GM23248 (cell line): Measurements from ENCODE around the gene EIF4G3.

ENCODE experiments used
- EZH2 ChIP-seq: fragments of 200-600 bp; sonication (generic); IDR thresholded peaks from 2 replicates; pipeline ENCODE4 v1.6.1; 2018; ENCODE audit warnings: antibody characterized with exemption, mild to moderate bottlenecking; ENCODE audit not compliant: insufficient read depth, poor library complexity, severe bottlenecking
- EZH2phosphoT487 ChIP-seq: fragments of 200-600 bp; sonication (generic); IDR thresholded peaks from 2 replicates; pipeline ENCODE4 v1.6.1; 2018; ENCODE audit warnings: antibody characterized with exemption, moderate library complexity, mild to moderate bottlenecking, low read depth; ENCODE audit not compliant: insufficient read depth

DNA sequence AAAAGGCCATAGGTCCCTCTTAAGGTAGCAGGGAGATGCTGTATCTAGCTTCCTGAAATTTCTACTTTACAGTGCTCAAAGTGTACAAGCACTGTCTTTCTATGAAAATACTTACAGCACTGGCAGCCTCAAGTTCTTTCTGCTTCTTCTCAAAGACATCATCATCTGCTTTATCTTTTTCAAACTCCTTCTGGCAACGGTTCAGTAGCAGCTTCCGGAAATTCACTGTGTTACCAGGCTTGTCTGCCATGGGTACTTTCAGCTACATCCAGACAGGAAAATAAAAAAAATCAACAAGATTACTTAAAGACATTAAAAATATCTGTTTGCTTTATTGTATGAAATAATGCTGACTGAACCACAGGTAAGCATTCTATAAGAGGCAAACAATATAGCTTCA is 311.7 kb downstream of the EIF4G3 start:
- no peak for TF ChIP-seq EZH2
- no peak for TF ChIP-seq EZH2phosphoT487
